Gastrocnemius medialis (tissue), 4 donors: ENCODE results near the gene MGMT. TPM values are rescaled to one million over a fixed set of nuclear protein-coding genes. Genes with fewer than 3 reads are reported as not detected.

Experiments used
- ATAC-seq, 2 donors: fragments of 150-250 bp; one replicate each; pipeline ENCODE4 v1.9.1; 2016
- DNase-seq, 2 donors: peaks; one replicate each; pipeline ENCODE4 v3.0.0-alpha.2; 2019
- H3K27ac ChIP-seq, 4 donors: fragments of 200-600 bp; sonication (generic); 1 replicate in 1 of 4; 2 replicates in 3 of 4; pipeline ENCODE4 v1.5.1; 2016 to 2018; ENCODE audit warnings: mild to moderate bottlenecking in 2 of 4, moderate library complexity in 1 of 4
- H3K27me3 ChIP-seq, 3 donors: fragments of 200-600 bp; sonication (generic) in 2 of 3; 1 replicate in 1 of 3; 2 replicates in 2 of 3; pipeline versions ENCODE4 v1.5.1 to v1.6.0; 2016 to 2019; ENCODE audit warnings: mild to moderate bottlenecking in 1 of 3, moderate library complexity in 1 of 3
- H3K36me3 ChIP-seq, 2 donors: fragments of 200-600 bp; sonication (generic) in 1 of 2; one replicate each; pipeline ENCODE4 v1.5.1; 2017 to 2018
- H3K4me1 ChIP-seq, 2 donors: fragments of 200-600 bp; sonication (generic) in 1 of 2; one replicate each; pipeline ENCODE4 v1.5.1; 2016 to 2017; ENCODE audit warnings: mild to moderate bottlenecking in 2 of 2
- H3K4me3 ChIP-seq, 4 donors: fragments of 200-600 bp; sonication (generic) in 3 of 4; 1 replicate in 1 of 4; 2 replicates in 3 of 4; pipeline ENCODE4 v1.5.1; 2016 to 2019; ENCODE audit warnings: mild to moderate bottlenecking in 2 of 4
- H3K9me3 ChIP-seq, 3 donors: fragments of 200-600 bp; sonication (generic) in 2 of 3; 1 replicate in 1 of 3; 2 replicates in 2 of 3; pipeline ENCODE4 v1.5.1; 2016 to 2019
- POLR2A ChIP-seq, 2 donors: fragments of 450-650 bp; IDR thresholded peaks; one replicate each; pipeline ENCODE4 v1.6.1; 2017; ENCODE audit warnings: antibody characterized with exemption in 2 of 2, mild to moderate bottlenecking in 2 of 2, moderate library complexity in 2 of 2
- in situ Hi-C, 4 donors: fragments of 200-750 bp; cut with MboI; loops; one replicate each; pipeline versions ENCODE4 v1.15.0 to v1.8.0; 2017; ENCODE audit warnings: low sequenced_read_pairs in 4 of 4
- intact Hi-C: fragments of 100-400 bp; cut with DNase I; formaldehyde crosslinking; loops from one replicate; pipeline ENCODE4 v1.15.1; 2023; ENCODE audit warnings: low total_unique reads
- total RNA-seq, 4 donors: library from RNA; depleted of rRNA; stranded (reverse); fragments of >200 nt; gene quantifications; one replicate each; pipeline versions ENCODE4 v1.1.0 to v1.2.3, GENCODE V29; 2016
- TF ChIP-seq, protein P1 (sequence below), 5 experiments: fragments of 450-650 bp in 3 of 5; fragments of 200-600 bp in 2 of 5; sonication (generic) in 2 of 5; IDR thresholded peaks in 4 of 5; conservative IDR thresholded peaks in 1 of 5; 1 replicate in 4 of 5; 2 replicates in 1 of 5; pipeline ENCODE4 v1.5.1; 2016 to 2019; ENCODE audit warnings: antibody characterized with exemption in 5 of 5, mild to moderate bottlenecking in 3 of 5, moderate library complexity in 3 of 5

The MGMT gene
- total RNA-seq, 4 donors from 2014 or later = 8.9 to 20.7 (median 17.1) TPM

DNA sequence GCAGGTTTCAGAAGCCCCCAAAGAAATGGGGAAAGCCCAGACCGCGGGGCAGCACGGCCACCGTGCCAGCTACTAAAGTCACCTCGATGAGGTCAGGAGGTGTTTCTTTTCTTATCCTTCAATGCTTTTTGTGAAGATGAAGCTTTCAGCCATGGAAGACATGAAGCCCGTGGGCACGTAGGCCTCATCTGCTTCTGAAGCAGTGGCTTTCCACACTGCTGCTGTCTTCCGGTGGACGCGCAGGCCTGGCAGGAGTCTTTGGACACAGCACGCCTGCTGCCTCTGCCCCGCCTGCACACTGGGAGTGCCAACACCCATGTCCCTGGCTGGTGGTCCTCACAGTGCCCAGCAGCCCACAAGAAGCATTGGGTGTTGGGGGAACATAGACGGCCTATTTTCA lies 311.5 kb downstream of the MGMT start:
- Histone ChIP-seq H3K4me1 (no peaks in the 10 kb centered on the region), H3K27me3 (no peaks in the 10 kb centered on the region)
- intact Hi-C loops = no loop called here

DNA sequence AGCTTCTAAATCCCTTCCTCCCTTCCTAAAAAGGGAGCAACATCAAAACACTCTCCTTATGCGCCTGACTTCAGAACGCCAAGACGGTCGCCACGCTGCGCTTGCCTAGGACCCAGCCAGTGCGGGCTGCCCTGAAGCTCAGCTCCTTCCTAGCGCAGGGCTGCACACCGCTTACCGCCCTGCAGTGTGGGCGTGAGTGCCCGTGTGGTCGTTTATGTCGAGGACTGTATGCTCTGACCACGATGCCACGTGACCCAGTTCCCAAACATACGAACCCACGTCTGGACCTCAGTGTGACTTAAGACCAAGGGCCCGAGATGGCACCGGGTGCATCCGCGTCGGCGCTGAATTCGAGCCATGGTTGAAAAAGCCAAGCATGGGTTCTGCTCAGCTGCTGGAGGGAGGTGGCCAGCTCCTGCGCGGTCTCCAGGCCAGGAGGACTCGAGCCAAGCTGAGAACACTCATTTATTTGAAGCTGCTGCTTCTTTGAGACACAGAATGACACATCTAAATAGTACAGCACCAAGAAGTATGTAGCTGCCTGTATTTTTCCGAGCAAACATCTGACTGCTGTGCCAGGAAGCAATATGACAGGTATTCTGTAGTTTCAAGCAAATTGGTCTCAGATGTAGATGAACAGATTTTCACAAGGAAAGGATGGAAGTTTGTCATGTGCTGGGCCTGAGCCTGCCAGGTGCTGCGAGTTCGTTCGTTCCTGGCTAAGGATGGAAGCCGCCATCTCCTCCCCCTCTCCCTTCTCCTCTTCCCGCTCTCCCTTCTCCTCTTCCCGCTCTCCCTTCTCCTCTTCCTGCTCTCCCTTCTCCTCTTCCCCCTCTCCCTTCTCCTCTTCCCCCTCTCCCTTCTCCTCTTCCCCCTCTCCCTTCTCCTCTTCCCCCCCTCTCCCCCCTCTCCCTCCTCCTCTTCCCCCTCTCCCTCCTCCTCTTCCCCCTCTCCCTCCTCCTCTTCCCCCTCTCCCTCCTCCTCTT lies 312.4 kb downstream of the MGMT start:
- Histone ChIP-seq H3K4me3 (no peak overlapping the region), H3K36me3 (no peaks in the 10 kb centered on the region), H3K9me3 (no peaks in the 10 kb centered on the region), H3K27me3 (no peaks in the 10 kb centered on the region), H3K4me1 (no peaks in the 10 kb centered on the region), H3K27ac (no peak overlapping the region)
- TF ChIP-seq, protein P1, sequence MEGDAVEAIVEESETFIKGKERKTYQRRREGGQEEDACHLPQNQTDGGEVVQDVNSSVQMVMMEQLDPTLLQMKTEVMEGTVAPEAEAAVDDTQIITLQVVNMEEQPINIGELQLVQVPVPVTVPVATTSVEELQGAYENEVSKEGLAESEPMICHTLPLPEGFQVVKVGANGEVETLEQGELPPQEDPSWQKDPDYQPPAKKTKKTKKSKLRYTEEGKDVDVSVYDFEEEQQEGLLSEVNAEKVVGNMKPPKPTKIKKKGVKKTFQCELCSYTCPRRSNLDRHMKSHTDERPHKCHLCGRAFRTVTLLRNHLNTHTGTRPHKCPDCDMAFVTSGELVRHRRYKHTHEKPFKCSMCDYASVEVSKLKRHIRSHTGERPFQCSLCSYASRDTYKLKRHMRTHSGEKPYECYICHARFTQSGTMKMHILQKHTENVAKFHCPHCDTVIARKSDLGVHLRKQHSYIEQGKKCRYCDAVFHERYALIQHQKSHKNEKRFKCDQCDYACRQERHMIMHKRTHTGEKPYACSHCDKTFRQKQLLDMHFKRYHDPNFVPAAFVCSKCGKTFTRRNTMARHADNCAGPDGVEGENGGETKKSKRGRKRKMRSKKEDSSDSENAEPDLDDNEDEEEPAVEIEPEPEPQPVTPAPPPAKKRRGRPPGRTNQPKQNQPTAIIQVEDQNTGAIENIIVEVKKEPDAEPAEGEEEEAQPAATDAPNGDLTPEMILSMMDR (IDR thresholded peaks at IDR 0.05 in 4 of 5, conservative IDR thresholded peaks at IDR 0.05 in 1 of 5) = no peak
- TF ChIP-seq POLR2A (IDR thresholded peaks at IDR 0.05) = no peak
- intact Hi-C loops (no loop called here), in situ Hi-C loops (no loop called here)
- no peak for DNase-seq
- no peak for ATAC-seq

More for the DNA sequence above, 311.5 kb downstream of the MGMT start:
- ATAC-seq (no peak), DNase-seq (no peak)
- Histone ChIP-seq H3K4me3 (no peak overlapping the region), H3K27ac (no peak overlapping the region), H3K36me3 (no peaks in the 10 kb centered on the region), H3K9me3 (no peaks in the 10 kb centered on the region)
- in situ Hi-C loops = no loop called here
- TF ChIP-seq, protein P1 (IDR thresholded peaks at IDR 0.05 in 4 of 5, conservative IDR thresholded peaks at IDR 0.05 in 1 of 5) = no peak
- TF ChIP-seq POLR2A (IDR thresholded peaks at IDR 0.05) = no peak

DNA sequence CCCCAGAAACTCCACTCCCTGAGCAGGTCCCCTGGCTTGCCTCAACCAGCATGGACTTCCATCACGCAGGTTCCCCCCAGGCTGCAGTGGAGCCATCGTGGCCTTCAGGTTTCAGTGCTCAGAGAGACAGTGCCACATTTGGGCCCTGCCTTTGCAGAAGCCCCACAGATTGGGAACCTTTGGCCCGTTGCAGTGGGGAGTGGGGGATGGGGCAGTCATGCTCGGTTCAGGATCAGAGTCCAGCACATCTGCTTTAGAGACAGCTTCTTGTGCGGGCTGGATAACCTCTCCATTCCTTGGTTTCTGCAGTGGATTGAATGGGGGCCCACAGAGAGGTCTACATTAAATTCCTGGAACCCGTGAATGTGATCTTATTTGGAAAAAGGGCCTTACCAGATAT lies 313.2 kb downstream of the MGMT start:
- H3K4me3 ChIP-seq = no peak overlapping the region
- no peaks in the 10 kb centered on the region for H3K27me3 ChIP-seq
- no peaks in the 10 kb centered on the region for H3K9me3 ChIP-seq
- H3K36me3 ChIP-seq = no peaks in the 10 kb centered on the region
- ATAC-seq (no peak), DNase-seq (no peak)
- intact Hi-C loops = no loop called here
- H3K4me1 ChIP-seq = no peaks in the 10 kb centered on the region
- TF ChIP-seq, protein P1 (IDR thresholded peaks at IDR 0.05 in 4 of 5, conservative IDR thresholded peaks at IDR 0.05 in 1 of 5) = no peak
- TF ChIP-seq POLR2A (IDR thresholded peaks at IDR 0.05) = no peak
- in situ Hi-C loops = no loop called here
- H3K27ac ChIP-seq = no peak overlapping the region

DNA sequence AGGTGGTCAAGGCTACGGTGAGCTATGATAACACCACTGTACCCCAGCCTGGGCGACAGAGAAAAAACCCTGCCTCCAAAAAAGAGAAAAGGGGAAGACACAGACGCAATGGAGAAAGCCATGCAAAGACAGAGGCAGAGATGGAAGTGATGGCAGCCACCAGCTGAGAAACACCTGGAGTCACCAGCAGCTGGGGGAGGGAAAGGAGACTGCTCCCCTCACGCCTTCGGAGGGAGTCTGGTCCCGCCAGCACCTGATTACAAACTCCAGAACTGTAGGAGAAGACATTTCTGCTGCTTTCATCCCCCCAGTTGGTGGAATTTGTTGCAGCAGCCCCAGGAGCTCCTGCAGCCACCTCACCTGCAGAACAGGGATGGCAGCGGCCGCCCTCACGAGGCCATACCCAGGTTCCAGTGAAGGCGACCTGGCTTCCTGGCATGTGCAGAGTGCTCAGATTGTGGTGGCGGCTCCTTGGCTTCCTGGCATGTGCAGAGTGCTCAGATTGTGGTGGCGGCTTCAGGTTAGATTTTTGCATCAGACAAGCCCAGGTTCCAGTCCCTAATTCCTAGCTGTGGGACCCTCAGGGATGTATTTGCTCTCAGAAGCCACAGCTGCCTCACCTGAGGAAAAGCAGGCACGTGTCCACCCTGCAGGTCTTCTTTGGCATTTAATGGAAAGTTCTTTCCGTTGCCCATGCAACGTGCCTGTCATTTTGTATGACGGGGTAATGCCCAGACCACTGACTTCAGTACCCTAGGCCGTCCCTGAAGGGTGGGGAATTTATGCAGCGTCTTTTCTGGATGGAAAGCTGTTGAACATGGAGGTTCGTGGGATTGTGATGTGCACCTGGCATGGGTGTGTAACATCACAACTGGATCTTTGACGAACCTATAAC lies 314.1 kb downstream of the MGMT start:
- no peak for DNase-seq
- in situ Hi-C loops (no loop called here), intact Hi-C loops (no loop called here)
- Histone ChIP-seq H3K27ac (no peak overlapping the region), H3K27me3 (no peaks in the 10 kb centered on the region), H3K36me3 (no peaks in the 10 kb centered on the region), H3K4me1 (no peaks in the 10 kb centered on the region), H3K4me3 (no peak overlapping the region), H3K9me3 (no peaks in the 10 kb centered on the region)
- ATAC-seq = no peak
- TF ChIP-seq, protein P1 (IDR thresholded peaks at IDR 0.05 in 4 of 5, conservative IDR thresholded peaks at IDR 0.05 in 1 of 5) = no peak
- no peak for TF ChIP-seq POLR2A (IDR thresholded peaks at IDR 0.05)
